Endothelial cell of umbilical vein (primary cell): ENCODE data around the gene ANO4. TPM values are rescaled to one million over a fixed set of nuclear protein-coding genes. Genes with fewer than 3 reads are reported as not detected.

Experiments used
- BruUV-seq: library from RNA; stranded (reverse); fragments of 400-500 nt; replicated peaks from 2 replicates; lab custom pipeline; 2021; lab: Mats Ljungman, UMichigan
- CTCF ChIA-PET: fragments of 300-600, 350-600 bp; sonication (Branson Sonifier 250); formaldehyde crosslinking; loops from one replicate; lab custom pipeline; 2021; ENCODE audit warnings: antibody characterized with exemption, inconsistent platforms; lab: Charles Lee
- POLR2A ChIA-PET: fragments of 300-600, 350-600 bp; sonication (Branson Sonifier 250); formaldehyde crosslinking; loops from one replicate; lab custom pipeline; 2021; ENCODE audit warnings: antibody characterized with exemption, inconsistent platforms; lab: Charles Lee
- DNase-seq: peaks from one replicate; pipeline ENCODE4 v3.0.0-alpha.2; 2011; ENCODE audit warnings: low read depth, low spot score
- FAIRE-seq: peaks from 2 replicates; lab custom pipeline; 2011; peaks lifted over from hg19 to GRCh38; lab: Jason Lieb, UNC
- H2AFZ ChIP-seq: 2 replicates; pipeline ENCODE4 v1.6.0; 2012; ENCODE audit warnings: low read depth, low read length, control low read depth, inconsistent platforms
- H3K27ac ChIP-seq: 2 replicates; pipeline ENCODE4 v1.5.1; 2011; ENCODE audit warnings: low read depth, mild to moderate bottlenecking, control low read depth, low read length, moderate library complexity; ENCODE audit not compliant: insufficient read depth
- H3K27me3 ChIP-seq, 2 experiments: 2 replicates each; pipeline versions ENCODE4 v1.6.0 to v1.6.1; 2011; ENCODE audit warnings: low read length in 2 of 2, mixed read lengths in 1 of 2; ENCODE audit not compliant: control insufficient read depth in 2 of 2, insufficient read depth in 2 of 2
- H3K36me3 ChIP-seq, 2 experiments: 2 replicates in 1 of 2; 3 replicates in 1 of 2; pipeline ENCODE4 v1.5.1; 2011; ENCODE audit warnings: low read length in 2 of 2, mild to moderate bottlenecking in 1 of 2, moderate library complexity in 1 of 2; ENCODE audit not compliant: control insufficient read depth in 2 of 2, insufficient read depth in 2 of 2; ENCODE audit errors: extremely low read depth in 1 of 2
- H3K4me1 ChIP-seq: 3 replicates; pipeline ENCODE4 v1.5.1; 2011; ENCODE audit warnings: mild to moderate bottlenecking, low read length; ENCODE audit not compliant: control insufficient read depth, insufficient read depth; ENCODE audit errors: extremely low read depth
- H3K4me2 ChIP-seq: 2 replicates; pipeline ENCODE4 v1.6.1; 2011; ENCODE audit warnings: low read length, control low read depth, mixed read lengths; ENCODE audit not compliant: insufficient read depth
- H3K4me3 ChIP-seq, 3 experiments: fragments of 200-600 bp in 1 of 3; sonication (generic), shearing (Covaris generic) in 1 of 3; replicated peaks in 1 of 3; 2 replicates each; pipeline ENCODE4 v1.5.1; 2011 to 2016; ENCODE audit warnings: control low read depth in 3 of 3, low read length in 3 of 3, mild to moderate bottlenecking in 2 of 3, inconsistent platforms in 1 of 3, low read depth in 1 of 3, moderate library complexity in 1 of 3; ENCODE audit not compliant: insufficient read depth in 1 of 3
- H3K79me2 ChIP-seq: 2 replicates; pipeline ENCODE4 v1.6.0; 2012; ENCODE audit warnings: low read length, inconsistent platforms; ENCODE audit not compliant: control insufficient read depth, insufficient read depth
- H3K9ac ChIP-seq: replicated peaks from 2 replicates; pipeline ENCODE3; 2011; ENCODE audit warnings: low read length, control low read depth; ENCODE audit not compliant: insufficient read depth; ENCODE audit errors: extremely low read depth
- H3K9me1 ChIP-seq: replicated peaks from 3 replicates; pipeline ENCODE4 v1.6.0; 2011; ENCODE audit warnings: mild to moderate bottlenecking, low read length; ENCODE audit not compliant: control insufficient read depth, insufficient read depth; ENCODE audit errors: extremely low read depth
- H3K9me3 ChIP-seq: replicated peaks from 2 replicates; pipeline ENCODE4 v1.5.1; 2012; ENCODE audit warnings: low read length, inconsistent platforms; ENCODE audit not compliant: control insufficient read depth, insufficient read depth
- H4K20me1 ChIP-seq: replicated peaks from 2 replicates; pipeline ENCODE3; 2011; ENCODE audit warnings: mild to moderate bottlenecking, low read length; ENCODE audit not compliant: control insufficient read depth, insufficient read depth; ENCODE audit errors: extremely low read depth
- CTCF ChIP-seq, 2 donors: IDR thresholded peaks; 1 replicate in 1 of 2; 2 replicates in 1 of 2; pipeline ENCODE4 v1.5.1; 2011; ENCODE audit warnings: low read length in 2 of 2, mild to moderate bottlenecking in 2 of 2, moderate library complexity in 2 of 2, control low read depth in 1 of 2, inconsistent platforms in 1 of 2, low read depth in 1 of 2; ENCODE audit not compliant: insufficient read depth in 1 of 2; ENCODE audit errors: extremely low read depth in 1 of 2
- EZH2 ChIP-seq: IDR thresholded peaks from 2 replicates; pipeline ENCODE4 v1.6.1; 2012; ENCODE audit warnings: borderline replicate concordance, low read depth, mild to moderate bottlenecking, moderate library complexity, low read length, inconsistent platforms; ENCODE audit not compliant: severe bottlenecking
- FOS ChIP-seq: IDR thresholded peaks from 2 replicates; pipeline ENCODE4 v1.6.1; 2011; ENCODE audit warnings: mild to moderate bottlenecking, low read length, moderate library complexity, borderline replicate concordance; ENCODE audit not compliant: insufficient read depth
- GATA2 ChIP-seq: IDR thresholded peaks from 2 replicates; pipeline ENCODE4 v1.7.0; 2011; ENCODE audit warnings: low read depth, mild to moderate bottlenecking, moderate library complexity, mixed read lengths, low read length; ENCODE audit not compliant: insufficient read length, insufficient read depth
- JUN ChIP-seq: IDR thresholded peaks from 2 replicates; pipeline ENCODE4 v1.6.1; 2011; ENCODE audit warnings: borderline replicate concordance, low read depth; ENCODE audit not compliant: insufficient read length, insufficient read depth
- MAX ChIP-seq: IDR thresholded peaks from 2 replicates; pipeline ENCODE4 v1.6.1; 2011; ENCODE audit not compliant: insufficient read depth, insufficient read length
- MYC ChIP-seq: IDR thresholded peaks from one replicate; pipeline ENCODE4 v1.6.1; 2011; ENCODE audit warnings: mild to moderate bottlenecking, low read depth, low read length
- POLR2A ChIP-seq: IDR thresholded peaks from 2 replicates; pipeline ENCODE4 v1.6.1; 2012; ENCODE audit warnings: low read depth, mild to moderate bottlenecking, control low read depth, low read length
- POLR2AphosphoS5 ChIP-seq: IDR thresholded peaks from 2 replicates; pipeline ENCODE4 v1.6.1; 2012; ENCODE audit warnings: low read depth, mild to moderate bottlenecking, control low read depth, low read length, moderate library complexity; ENCODE audit not compliant: insufficient read depth
- dilution Hi-C: fragments of 300-500 bp; cut with MboI; formaldehyde crosslinking; loops from one replicate; pipeline ENCODE4 v1.15.0; 2019; ENCODE audit warnings: low sequenced_read_pairs; ENCODE audit not compliant: extremely low pct_ligation_motif_present
- intact Hi-C: fragments of 100-400 bp; cut with micrococcal nuclease; formaldehyde crosslinking; loops from one replicate; pipeline ENCODE4 v1.10.0; 2022
- polyA plus RNA-seq, 4 experiments: library from polyadenylated mRNA; depleted of rRNA in 3 of 4; stranded (reverse) in 3 of 4; unstranded in 1 of 4; fragments of >200 nt; gene quantifications; 2 replicates each; pipeline versions ENCODE4 v1.2.1 to v1.2.3, GENCODE V29; 2011 to 2012; ENCODE audit warnings: missing spikeins in 1 of 4
- total RNA-seq: library from RNA; stranded (reverse); gene quantifications from 2 replicates; pipeline ENCODE4 v1.2.3, GENCODE V29; 2021

Gene ANO4
- total and polyA plus RNA-seq, 2 donors (not counting 3 experiments of a cell fraction or from before 2014, with no cell fraction given) = 0.25 TPM; not detected in 1

GRCh38 chr12:101111441-101111840 lies 316.9 kb downstream of the ANO4 start:
- Histone ChIP-seq H3K9me1 (no peaks in the 10 kb centered on the region), H3K36me3 (no peaks in the 10 kb centered on the region), H4K20me1 (no peaks in the 10 kb centered on the region), H3K4me3 (no peak overlapping the region), H3K27me3 (no peaks in the 10 kb centered on the region), H3K4me2 (no peak overlapping the region), H3K27ac (no peak overlapping the region), H3K4me1 (no peaks in the 10 kb centered on the region), H2AFZ (no peak overlapping the region), H3K9ac (no peak overlapping the region), H3K79me2 (no peaks in the 10 kb centered on the region), H3K9me3 (peaks cover 2% of the 10 kb centered on the region)
- BruUV-seq = no TSS peak
- POLR2A ChIA-PET = no interaction called here
- no peak for TF ChIP-seq EZH2
- TF ChIP-seq JUN = no peak
- TF ChIP-seq CTCF (IDR thresholded peaks at IDR 0.05; ENCODE audit: extremely low read depth in 1 of 2, insufficient read depth in 1 of 2, low read depth in 1 of 2, low read length in 2 of 2) = no peak
- dilution Hi-C loops = no loop called here
- FAIRE-seq (no peak), DNase-seq (no peak)
- CTCF ChIA-PET = no interaction called here
- intact Hi-C loops = no loop called here

GRCh38 chr12:101115326-101115725 lies 320.8 kb downstream of the ANO4 start:
- Histone ChIP-seq H3K9me1 (no peaks in the 10 kb centered on the region), H3K27me3 (no peaks in the 10 kb centered on the region), H3K36me3 (no peaks in the 10 kb centered on the region), H4K20me1 (no peaks in the 10 kb centered on the region), H3K9ac (no peak overlapping the region), H3K4me1 (no peaks in the 10 kb centered on the region), H3K4me3 (no peak overlapping the region), H3K9me3 (peaks cover 2% of the 10 kb centered on the region), H3K79me2 (no peaks in the 10 kb centered on the region), H3K27ac (no peak overlapping the region), H2AFZ (no peak overlapping the region), H3K4me2 (no peak overlapping the region)
- intact Hi-C loops (no loop called here), dilution Hi-C loops (no loop called here)
- TF ChIP-seq EZH2 (no peak), CTCF (IDR thresholded peaks at IDR 0.05; ENCODE audit: extremely low read depth in 1 of 2, insufficient read depth in 1 of 2, low read depth in 1 of 2, low read length in 2 of 2) (no peak), FOS (no peak), JUN (no peak), POLR2AphosphoS5 (no peak), GATA2 (no peak), POLR2A (no peak), MYC (no peak), MAX (no peak)
- CTCF ChIA-PET = no interaction called here
- DNase-seq = no peak
- no TSS peak for BruUV-seq
- POLR2A ChIA-PET = no interaction called here
- no peak for FAIRE-seq
